ENCODE results near the gene CLDN6.

The CLDN6 gene

DNA sequence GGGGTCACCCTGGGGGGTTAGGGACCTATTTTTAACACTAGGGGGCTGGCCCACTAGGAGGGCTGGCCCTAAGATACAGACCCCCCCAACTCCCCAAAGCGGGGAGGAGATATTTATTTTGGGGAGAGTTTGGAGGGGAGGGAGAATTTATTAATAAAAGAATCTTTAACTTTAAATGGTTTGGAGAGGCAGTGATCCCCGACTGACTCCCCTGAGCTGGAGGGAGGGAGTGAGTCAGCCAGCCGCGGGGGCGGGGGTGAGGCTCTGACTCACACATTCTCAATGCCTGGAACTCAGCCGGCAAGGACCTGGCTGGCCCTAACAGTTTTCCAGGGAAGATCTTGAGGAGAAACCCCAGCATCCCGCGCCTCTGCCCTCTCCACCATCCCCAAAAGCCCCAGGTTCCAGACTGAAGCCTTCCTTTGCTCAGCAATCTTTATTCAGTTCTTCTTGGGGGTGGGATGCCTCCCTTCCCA is 4.3 kb upstream of the CLDN6 start:
- TF ChIP-seq, protein P1, sequence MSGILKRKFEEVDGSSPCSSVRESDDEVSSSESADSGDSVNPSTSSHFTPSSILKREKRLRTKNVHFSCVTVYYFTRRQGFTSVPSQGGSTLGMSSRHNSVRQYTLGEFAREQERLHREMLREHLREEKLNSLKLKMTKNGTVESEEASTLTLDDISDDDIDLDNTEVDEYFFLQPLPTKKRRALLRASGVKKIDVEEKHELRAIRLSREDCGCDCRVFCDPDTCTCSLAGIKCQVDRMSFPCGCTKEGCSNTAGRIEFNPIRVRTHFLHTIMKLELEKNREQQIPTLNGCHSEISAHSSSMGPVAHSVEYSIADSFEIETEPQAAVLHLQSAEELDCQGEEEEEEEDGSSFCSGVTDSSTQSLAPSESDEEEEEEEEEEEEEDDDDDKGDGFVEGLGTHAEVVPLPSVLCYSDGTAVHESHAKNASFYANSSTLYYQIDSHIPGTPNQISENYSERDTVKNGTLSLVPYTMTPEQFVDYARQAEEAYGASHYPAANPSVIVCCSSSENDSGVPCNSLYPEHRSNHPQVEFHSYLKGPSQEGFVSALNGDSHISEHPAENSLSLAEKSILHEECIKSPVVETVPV (CRISPR knock-in tag; IDR thresholded peaks at IDR 0.05): no peak
- TF ChIP-seq GLIS3 (CRISPR knock-in tag; IDR thresholded peaks at IDR 0.05) (peak; percentile 11; the same call in 1 of the 2 replicates), ISL1 (CRISPR knock-in tag; IDR thresholded peaks at IDR 0.05) (no peak)
- TF ChIP-seq, protein P2, sequence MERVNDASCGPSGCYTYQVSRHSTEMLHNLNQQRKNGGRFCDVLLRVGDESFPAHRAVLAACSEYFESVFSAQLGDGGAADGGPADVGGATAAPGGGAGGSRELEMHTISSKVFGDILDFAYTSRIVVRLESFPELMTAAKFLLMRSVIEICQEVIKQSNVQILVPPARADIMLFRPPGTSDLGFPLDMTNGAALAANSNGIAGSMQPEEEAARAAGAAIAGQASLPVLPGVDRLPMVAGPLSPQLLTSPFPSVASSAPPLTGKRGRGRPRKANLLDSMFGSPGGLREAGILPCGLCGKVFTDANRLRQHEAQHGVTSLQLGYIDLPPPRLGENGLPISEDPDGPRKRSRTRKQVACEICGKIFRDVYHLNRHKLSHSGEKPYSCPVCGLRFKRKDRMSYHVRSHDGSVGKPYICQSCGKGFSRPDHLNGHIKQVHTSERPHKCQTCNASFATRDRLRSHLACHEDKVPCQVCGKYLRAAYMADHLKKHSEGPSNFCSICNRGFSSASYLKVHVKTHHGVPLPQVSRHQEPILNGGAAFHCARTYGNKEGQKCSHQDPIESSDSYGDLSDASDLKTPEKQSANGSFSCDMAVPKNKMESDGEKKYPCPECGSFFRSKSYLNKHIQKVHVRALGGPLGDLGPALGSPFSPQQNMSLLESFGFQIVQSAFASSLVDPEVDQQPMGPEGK (CRISPR knock-in tag; IDR thresholded peaks at IDR 0.05; ENCODE audit: borderline replicate concordance): peak; percentile 90; the same call in 1 of the 2 replicates
- peak; percentile 31 for ATAC-seq

DNA sequence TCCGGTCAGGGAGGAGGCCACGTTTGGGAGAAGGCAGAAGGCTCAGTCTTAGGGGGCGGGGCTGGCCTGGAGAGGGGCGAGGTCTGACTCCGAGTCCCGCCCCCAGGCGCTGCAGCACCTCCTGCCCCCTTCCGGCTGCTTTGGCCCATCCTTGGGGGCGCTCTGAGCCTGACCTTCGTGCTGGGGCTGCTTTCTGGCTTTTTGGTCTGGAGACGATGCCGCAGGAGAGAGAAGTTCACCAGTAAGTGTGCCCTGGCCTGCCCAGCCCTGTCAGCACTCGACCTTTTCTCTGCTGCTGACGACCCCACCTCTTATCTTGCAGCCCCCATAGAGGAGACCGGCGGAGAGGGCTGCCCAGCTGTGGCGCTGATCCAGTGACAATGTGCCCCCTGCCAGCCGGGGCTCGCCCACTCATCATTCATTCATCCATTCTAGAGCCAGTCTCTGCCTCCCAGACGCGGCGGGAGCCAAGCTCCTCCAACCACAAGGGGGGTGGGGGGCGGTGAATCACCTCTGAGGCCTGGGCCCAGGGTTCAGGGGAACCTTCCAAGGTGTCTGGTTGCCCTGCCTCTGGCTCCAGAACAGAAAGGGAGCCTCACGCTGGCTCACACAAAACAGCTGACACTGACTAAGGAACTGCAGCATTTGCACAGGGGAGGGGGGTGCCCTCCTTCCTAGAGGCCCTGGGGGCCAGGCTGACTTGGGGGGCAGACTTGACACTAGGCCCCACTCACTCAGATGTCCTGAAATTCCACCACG is 3.6 kb upstream of the CLDN6 start:
- peak; percentile 41 for ATAC-seq
- no peak for TF ChIP-seq ZNF70 (CRISPR knock-in tag; IDR thresholded peaks at IDR 0.05)
- TF ChIP-seq, protein P3, sequence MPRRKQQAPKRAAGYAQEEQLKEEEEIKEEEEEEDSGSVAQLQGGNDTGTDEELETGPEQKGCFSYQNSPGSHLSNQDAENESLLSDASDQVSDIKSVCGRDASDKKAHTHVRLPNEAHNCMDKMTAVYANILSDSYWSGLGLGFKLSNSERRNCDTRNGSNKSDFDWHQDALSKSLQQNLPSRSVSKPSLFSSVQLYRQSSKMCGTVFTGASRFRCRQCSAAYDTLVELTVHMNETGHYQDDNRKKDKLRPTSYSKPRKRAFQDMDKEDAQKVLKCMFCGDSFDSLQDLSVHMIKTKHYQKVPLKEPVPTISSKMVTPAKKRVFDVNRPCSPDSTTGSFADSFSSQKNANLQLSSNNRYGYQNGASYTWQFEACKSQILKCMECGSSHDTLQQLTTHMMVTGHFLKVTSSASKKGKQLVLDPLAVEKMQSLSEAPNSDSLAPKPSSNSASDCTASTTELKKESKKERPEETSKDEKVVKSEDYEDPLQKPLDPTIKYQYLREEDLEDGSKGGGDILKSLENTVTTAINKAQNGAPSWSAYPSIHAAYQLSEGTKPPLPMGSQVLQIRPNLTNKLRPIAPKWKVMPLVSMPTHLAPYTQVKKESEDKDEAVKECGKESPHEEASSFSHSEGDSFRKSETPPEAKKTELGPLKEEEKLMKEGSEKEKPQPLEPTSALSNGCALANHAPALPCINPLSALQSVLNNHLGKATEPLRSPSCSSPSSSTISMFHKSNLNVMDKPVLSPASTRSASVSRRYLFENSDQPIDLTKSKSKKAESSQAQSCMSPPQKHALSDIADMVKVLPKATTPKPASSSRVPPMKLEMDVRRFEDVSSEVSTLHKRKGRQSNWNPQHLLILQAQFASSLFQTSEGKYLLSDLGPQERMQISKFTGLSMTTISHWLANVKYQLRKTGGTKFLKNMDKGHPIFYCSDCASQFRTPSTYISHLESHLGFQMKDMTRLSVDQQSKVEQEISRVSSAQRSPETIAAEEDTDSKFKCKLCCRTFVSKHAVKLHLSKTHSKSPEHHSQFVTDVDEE (CRISPR knock-in tag; IDR thresholded peaks at IDR 0.05): no peak
- no peak for TF ChIP-seq ISL1 (CRISPR knock-in tag; IDR thresholded peaks at IDR 0.05)
- TF ChIP-seq, protein P1 (CRISPR knock-in tag; IDR thresholded peaks at IDR 0.05): no peak
- no peak for TF ChIP-seq GLIS3 (CRISPR knock-in tag; IDR thresholded peaks at IDR 0.05)
- TF ChIP-seq, protein P4, sequence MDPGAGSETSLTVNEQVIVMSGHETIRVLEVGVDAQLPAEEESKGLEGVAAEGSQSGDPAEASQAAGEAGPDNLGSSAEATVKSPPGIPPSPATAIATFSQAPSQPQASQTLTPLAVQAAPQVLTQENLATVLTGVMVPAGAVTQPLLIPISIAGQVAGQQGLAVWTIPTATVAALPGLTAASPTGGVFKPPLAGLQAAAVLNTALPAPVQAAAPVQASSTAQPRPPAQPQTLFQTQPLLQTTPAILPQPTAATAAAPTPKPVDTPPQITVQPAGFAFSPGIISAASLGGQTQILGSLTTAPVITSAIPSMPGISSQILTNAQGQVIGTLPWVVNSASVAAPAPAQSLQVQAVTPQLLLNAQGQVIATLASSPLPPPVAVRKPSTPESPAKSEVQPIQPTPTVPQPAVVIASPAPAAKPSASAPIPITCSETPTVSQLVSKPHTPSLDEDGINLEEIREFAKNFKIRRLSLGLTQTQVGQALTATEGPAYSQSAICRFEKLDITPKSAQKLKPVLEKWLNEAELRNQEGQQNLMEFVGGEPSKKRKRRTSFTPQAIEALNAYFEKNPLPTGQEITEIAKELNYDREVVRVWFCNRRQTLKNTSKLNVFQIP (CRISPR knock-in tag; IDR thresholded peaks at IDR 0.05; ENCODE audit: borderline replicate concordance, low read depth): no peak
- TF ChIP-seq TOX (CRISPR knock-in tag; IDR thresholded peaks at IDR 0.05; ENCODE audit: borderline replicate concordance): no peak
- no peak for TF ChIP-seq ARNTL (CRISPR knock-in tag; IDR thresholded peaks at IDR 0.05; ENCODE audit: borderline replicate concordance, low read depth)
- TF ChIP-seq BACH2 (CRISPR knock-in tag; IDR thresholded peaks at IDR 0.05; ENCODE audit: borderline replicate concordance): no peak
- TF ChIP-seq, protein P5, sequence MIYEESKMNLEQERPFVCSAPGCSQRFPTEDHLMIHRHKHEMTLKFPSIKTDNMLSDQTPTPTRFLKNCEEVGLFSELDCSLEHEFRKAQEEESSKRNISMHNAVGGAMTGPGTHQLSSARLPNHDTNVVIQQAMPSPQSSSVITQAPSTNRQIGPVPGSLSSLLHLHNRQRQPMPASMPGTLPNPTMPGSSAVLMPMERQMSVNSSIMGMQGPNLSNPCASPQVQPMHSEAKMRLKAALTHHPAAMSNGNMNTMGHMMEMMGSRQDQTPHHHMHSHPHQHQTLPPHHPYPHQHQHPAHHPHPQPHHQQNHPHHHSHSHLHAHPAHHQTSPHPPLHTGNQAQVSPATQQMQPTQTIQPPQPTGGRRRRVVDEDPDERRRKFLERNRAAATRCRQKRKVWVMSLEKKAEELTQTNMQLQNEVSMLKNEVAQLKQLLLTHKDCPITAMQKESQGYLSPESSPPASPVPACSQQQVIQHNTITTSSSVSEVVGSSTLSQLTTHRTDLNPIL (CRISPR knock-in tag; IDR thresholded peaks at IDR 0.05; ENCODE audit: low read depth): no peak
- no peak for TF ChIP-seq ESRRG (CRISPR knock-in tag; IDR thresholded peaks at IDR 0.05)
- TF ChIP-seq PPARA (CRISPR knock-in tag; IDR thresholded peaks at IDR 0.05; ENCODE audit: borderline replicate concordance): no peak
- TF ChIP-seq CSDC2 (CRISPR knock-in tag; IDR thresholded peaks at IDR 0.05): no peak
- no peak for TF ChIP-seq ZFP30 (CRISPR knock-in tag; IDR thresholded peaks at IDR 0.05)
- no peak for TF ChIP-seq ZNF8 (CRISPR knock-in tag; IDR thresholded peaks at IDR 0.05)
- TF ChIP-seq OSR1 (CRISPR knock-in tag; IDR thresholded peaks at IDR 0.05): no peak
